Measurements from ENCODE around the gene LRRK1. TPM values are rescaled to one million over a fixed set of nuclear protein-coding genes. Genes with fewer than 3 reads are reported as not detected.

The LRRK1 gene
- total RNA-seq, 4 donors from 2014 or later, result 7.1 to 29.3 (median 8.5) TPM

GRCh38 chr15:101029971-101030661 lies 111.0 kb downstream of the LRRK1 start:
- no peaks in the 10 kb centered on the region for H3K36me3 ChIP-seq
- no peak for TF ChIP-seq POLR2A (IDR thresholded peaks at IDR 0.05)
- TF ChIP-seq CTCF (IDR thresholded peaks at IDR 0.05), result no peak
- DNase-seq, result no peak
- H3K27ac ChIP-seq, result no peak overlapping the region
- H3K27me3 ChIP-seq, result no peaks in the 10 kb centered on the region
- intact Hi-C loops (cut with DNase I), result no loop called here
- H3K4me1 ChIP-seq, result no peaks in the 10 kb centered on the region
- WGBS, 2 donors, result 90 to 91% methylated on average over 9 of the region's 9 CpGs
- H3K9me3 ChIP-seq, result no peaks in the 10 kb centered on the region
- no peak overlapping the region for H3K4me3 ChIP-seq (replicated peaks in 1 of 3)

GRCh38 chr15:101031213-101031612 lies 112.1 kb downstream of the LRRK1 start:
- TF ChIP-seq POLR2A (IDR thresholded peaks at IDR 0.05) (no peak), CTCF (IDR thresholded peaks at IDR 0.05) (no peak)
- H3K27me3 ChIP-seq, result no peaks in the 10 kb centered on the region
- no peaks in the 10 kb centered on the region for H3K9me3 ChIP-seq
- no peak overlapping the region for H3K27ac ChIP-seq
- H3K4me1 ChIP-seq, result no peaks in the 10 kb centered on the region
- H3K36me3 ChIP-seq, result no peaks in the 10 kb centered on the region
- DNase-seq, result no peak
- 85 to 95% methylated on average over 8 of the region's 8 CpGs for WGBS, 2 donors
- H3K4me3 ChIP-seq (replicated peaks in 1 of 3), result no peak overlapping the region
- intact Hi-C loops (cut with DNase I), result no loop called here

- Histone ChIP-seq H3K4me1 (no peaks in the 10 kb centered on the region), H3K36me3 (no peaks in the 10 kb centered on the region), H3K27ac (no peak overlapping the region), H3K27me3 (no peaks in the 10 kb centered on the region), H3K9me3 (no peaks in the 10 kb centered on the region), H3K4me3 (replicated peaks in 1 of 3) (no peak overlapping the region)
- DNase-seq, result no peak
- 95 to 97% methylated on average over 3 of the region's 3 CpGs for WGBS, 2 donors
- intact Hi-C loops (cut with DNase I), result no loop called here
- TF ChIP-seq CTCF (IDR thresholded peaks at IDR 0.05), result no peak
- TF ChIP-seq POLR2A (IDR thresholded peaks at IDR 0.05), result no peak
Measured at GRCh38 chr15:101033801-101034200, 114.6 kb downstream of the LRRK1 start.

- intact Hi-C loops (cut with DNase I), result no loop called here
- no peak overlapping the region for H3K4me3 ChIP-seq (replicated peaks in 1 of 3)
- no peak overlapping the region for H3K27ac ChIP-seq
- no peak for DNase-seq
- H3K27me3 ChIP-seq, result no peaks in the 10 kb centered on the region
- TF ChIP-seq POLR2A (IDR thresholded peaks at IDR 0.05) (no peak), CTCF (IDR thresholded peaks at IDR 0.05) (no peak)
- no peaks in the 10 kb centered on the region for H3K9me3 ChIP-seq
- no peaks in the 10 kb centered on the region for H3K4me1 ChIP-seq
- H3K36me3 ChIP-seq, result no peaks in the 10 kb centered on the region
Measured at GRCh38 chr15:101035611-101036010, 116.5 kb downstream of the LRRK1 start.

- WGBS, 2 donors, result 88 to 98% methylated on average over 1 of the region's 1 CpG
- Histone ChIP-seq H3K36me3 (no peaks in the 10 kb centered on the region), H3K9me3 (no peaks in the 10 kb centered on the region), H3K27ac (no peak overlapping the region), H3K27me3 (no peaks in the 10 kb centered on the region), H3K4me1 (no peaks in the 10 kb centered on the region), H3K4me3 (replicated peaks in 1 of 3) (no peak overlapping the region)
- no peak for DNase-seq
- intact Hi-C loops (cut with DNase I), result no loop called here
- TF ChIP-seq CTCF (IDR thresholded peaks at IDR 0.05), result no peak
- TF ChIP-seq POLR2A (IDR thresholded peaks at IDR 0.05), result no peak
Measured at GRCh38 chr15:101036189-101036588, 117.0 kb downstream of the LRRK1 start.

Measured in thyroid gland (tissue), 4 donors.